ENCODE results near the gene PLCD3. TPM values are rescaled to one million over a fixed set of nuclear protein-coding genes. Genes with fewer than 3 reads are reported as not detected.
A peak's percentile ranks its signal among the peaks of the same experiment; 100 is the strongest.

PLCD3 gene
- total and polyA plus RNA-seq, 2 of the 13 experiments (the other 11 are each of a cell fraction or from before 2014, with no cell fraction given), result 11.3 to 39.1 TPM

DNA sequence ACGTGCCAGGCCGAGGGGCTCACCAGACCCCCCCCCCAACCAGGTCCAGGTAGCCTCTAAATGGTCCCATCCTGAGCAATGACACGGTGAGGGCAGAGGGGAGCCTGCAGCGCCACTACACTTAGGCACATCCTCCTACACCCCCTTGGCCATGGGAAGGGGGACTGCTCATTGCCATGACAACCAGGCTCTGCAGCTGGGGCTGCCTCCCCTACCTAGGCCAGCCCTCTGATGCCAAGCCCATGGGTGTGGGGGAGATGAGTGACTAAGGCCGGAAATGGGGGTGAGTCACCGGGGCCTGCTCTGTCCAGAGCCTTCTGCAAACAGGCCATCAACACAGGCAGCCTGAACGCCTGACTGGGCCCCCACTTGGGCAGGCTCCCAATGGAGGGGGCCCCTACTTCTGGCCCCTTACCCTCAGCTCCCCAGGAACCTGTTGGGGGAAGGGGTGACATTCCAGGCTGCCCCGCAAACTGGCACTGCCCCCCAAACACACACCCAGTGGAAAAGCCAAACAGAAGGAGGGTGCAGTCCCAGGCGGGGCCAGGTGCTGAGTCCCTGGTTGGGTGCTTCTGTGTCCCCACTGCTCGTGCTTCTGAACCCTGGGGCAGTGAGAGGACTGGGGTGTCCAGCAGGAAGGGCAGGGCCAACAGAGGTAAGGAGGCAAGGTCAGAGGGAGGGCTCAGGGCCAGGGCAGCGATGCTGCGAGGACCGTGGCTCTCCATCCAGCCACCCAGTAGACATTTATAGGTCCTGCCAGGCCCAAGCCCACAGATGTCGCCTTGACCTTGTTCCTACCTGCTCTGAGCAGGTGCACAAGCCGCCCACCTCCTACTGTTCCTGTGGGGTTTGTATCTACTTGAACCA is 8.2 kb downstream of the PLCD3 start (continued):
- peak in 1 of 2 experiments; percentile 29; a peak in 2 of 4 replicates for TF ChIP-seq HMGXB4 (CRISPR knock-in tag; IDR thresholded peaks at IDR 0.05; ENCODE audit: borderline replicate concordance in 1 of 2, low read depth in 1 of 2)
- no peak for TF ChIP-seq ZNF282 (IDR thresholded peaks at IDR 0.05; ENCODE audit: partially characterized antibody)
- TF ChIP-seq ZNF414 (CRISPR knock-in tag; IDR thresholded peaks at IDR 0.05), result no peak
- TF ChIP-seq TARDBP (CRISPR knock-in tag; IDR thresholded peaks at IDR 0.05), result no peak; the same call in 1 of the 2 replicates
- peak; percentile 85 for TF ChIP-seq ZEB1 (IDR thresholded peaks at IDR 0.05; ENCODE audit: insufficient replicate concordance, low read depth)
- TF ChIP-seq, protein P1, sequence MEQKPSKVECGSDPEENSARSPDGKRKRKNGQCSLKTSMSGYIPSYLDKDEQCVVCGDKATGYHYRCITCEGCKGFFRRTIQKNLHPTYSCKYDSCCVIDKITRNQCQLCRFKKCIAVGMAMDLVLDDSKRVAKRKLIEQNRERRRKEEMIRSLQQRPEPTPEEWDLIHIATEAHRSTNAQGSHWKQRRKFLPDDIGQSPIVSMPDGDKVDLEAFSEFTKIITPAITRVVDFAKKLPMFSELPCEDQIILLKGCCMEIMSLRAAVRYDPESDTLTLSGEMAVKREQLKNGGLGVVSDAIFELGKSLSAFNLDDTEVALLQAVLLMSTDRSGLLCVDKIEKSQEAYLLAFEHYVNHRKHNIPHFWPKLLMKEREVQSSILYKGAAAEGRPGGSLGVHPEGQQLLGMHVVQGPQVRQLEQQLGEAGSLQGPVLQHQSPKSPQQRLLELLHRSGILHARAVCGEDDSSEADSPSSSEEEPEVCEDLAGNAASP (CRISPR knock-in tag; IDR thresholded peaks at IDR 0.05; ENCODE audit: borderline replicate concordance), result 0 out of 2 replicates have a peak, but pooled peaks have one; percentile 40
- no peak for TF ChIP-seq REST (IDR thresholded peaks at IDR 0.05; ENCODE audit: borderline replicate concordance in 1 of 2, low read depth in 1 of 2, low read length in 2 of 2)
- TF ChIP-seq KDM2A (CRISPR knock-in tag; IDR thresholded peaks at IDR 0.05; ENCODE audit: borderline replicate concordance, low read depth), result no peak; the same call in 1 of the 2 replicates
- TF ChIP-seq, protein P2, sequence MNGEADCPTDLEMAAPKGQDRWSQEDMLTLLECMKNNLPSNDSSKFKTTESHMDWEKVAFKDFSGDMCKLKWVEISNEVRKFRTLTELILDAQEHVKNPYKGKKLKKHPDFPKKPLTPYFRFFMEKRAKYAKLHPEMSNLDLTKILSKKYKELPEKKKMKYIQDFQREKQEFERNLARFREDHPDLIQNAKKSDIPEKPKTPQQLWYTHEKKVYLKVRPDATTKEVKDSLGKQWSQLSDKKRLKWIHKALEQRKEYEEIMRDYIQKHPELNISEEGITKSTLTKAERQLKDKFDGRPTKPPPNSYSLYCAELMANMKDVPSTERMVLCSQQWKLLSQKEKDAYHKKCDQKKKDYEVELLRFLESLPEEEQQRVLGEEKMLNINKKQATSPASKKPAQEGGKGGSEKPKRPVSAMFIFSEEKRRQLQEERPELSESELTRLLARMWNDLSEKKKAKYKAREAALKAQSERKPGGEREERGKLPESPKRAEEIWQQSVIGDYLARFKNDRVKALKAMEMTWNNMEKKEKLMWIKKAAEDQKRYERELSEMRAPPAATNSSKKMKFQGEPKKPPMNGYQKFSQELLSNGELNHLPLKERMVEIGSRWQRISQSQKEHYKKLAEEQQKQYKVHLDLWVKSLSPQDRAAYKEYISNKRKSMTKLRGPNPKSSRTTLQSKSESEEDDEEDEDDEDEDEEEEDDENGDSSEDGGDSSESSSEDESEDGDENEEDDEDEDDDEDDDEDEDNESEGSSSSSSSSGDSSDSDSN (CRISPR knock-in tag; IDR thresholded peaks at IDR 0.05), result peak; percentile 50
- TF ChIP-seq ZSCAN22 (CRISPR knock-in tag; IDR thresholded peaks at IDR 0.05), result no peak
- TF ChIP-seq, protein P3, sequence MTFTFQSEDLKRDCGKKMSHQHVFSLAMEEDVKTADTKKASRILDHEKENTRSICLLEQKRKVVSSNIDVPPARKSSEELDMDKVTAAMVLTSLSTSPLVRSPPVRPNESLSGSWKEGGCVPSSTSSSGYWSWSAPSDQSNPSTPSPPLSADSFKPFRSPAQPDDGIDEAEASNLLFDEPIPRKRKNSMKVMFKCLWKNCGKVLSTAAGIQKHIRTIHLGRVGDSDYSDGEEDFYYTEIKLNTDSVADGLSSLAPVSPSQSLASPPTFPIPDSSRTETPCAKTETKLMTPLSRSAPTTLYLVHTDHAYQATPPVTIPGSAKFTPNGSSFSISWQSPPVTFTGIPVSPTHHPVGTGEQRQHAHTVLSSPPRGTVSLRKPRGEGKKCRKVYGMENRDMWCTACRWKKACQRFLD (CRISPR knock-in tag; IDR thresholded peaks at IDR 0.05; ENCODE audit: borderline replicate concordance), result no peak
- peak; percentile 66; the same call in 1 of the 2 replicates for TF ChIP-seq ZBTB20 (CRISPR knock-in tag; IDR thresholded peaks at IDR 0.05; ENCODE audit: borderline replicate concordance, low read depth)
- no peak for TF ChIP-seq HNF4G (IDR thresholded peaks at IDR 0.05; ENCODE audit: borderline replicate concordance, low read depth, low read length)
- TF ChIP-seq HNF4G (CRISPR knock-in tag; IDR thresholded peaks at IDR 0.05; ENCODE audit: borderline replicate concordance, low read depth), result peak; percentile 31; the same call in 1 of the 2 replicates
- TF ChIP-seq ZNF777 (CRISPR knock-in tag; IDR thresholded peaks at IDR 0.05), result no peak
